ENCODE data around the gene PLSCR3. TPM values are rescaled to one million over a fixed set of nuclear protein-coding genes. Genes with fewer than 3 reads are reported as not detected.

PLSCR3 gene
- total RNA-seq, 2 experiments from 2014 or later, result 66.3 to 70.3 TPM

GRCh38 chr17:7439462-7440112 lies 45.3 kb upstream of the PLSCR3 start, which contains the start of gene FGF11:
Gene FGF11, plus strand, starts transcription at chr17:7439512. Its CDS starts 109 bp downstream, at chr17:7439621.
- intact Hi-C loops (cut with DNase I, micrococcal nuclease), result loop anchor here (1.0 to 10.0 kb wide), 7 partner anchors 15 to 392 kb away; partner anchors contain the start of genes CTDNEP1 (in 1 of the 2), EIF5A (in 1 of the 2), ELP5 (in 1 of the 2) and KCTD11 (in 1 of the 2)
- peaks cover 59% of the 10 kb centered on the region for H3K27me3 Mint-ChIP-seq
- peaks cover 50% of the 10 kb centered on the region for H3K4me1 Mint-ChIP-seq (ENCODE audit: low read depth)
- no peaks in the 10 kb centered on the region for H3K9me3 Mint-ChIP-seq
- peaks cover 4% of the 10 kb centered on the region for H3K36me3 Mint-ChIP-seq (ENCODE audit: low read depth)
- ChIA-PET CTCF (interaction anchor here (1.9 kb wide), 1 partner anchor 84 kb away, joined by 5 read pairs; no protein-coding TSS in a partner anchor), POLR2A (interaction anchor here (1.0 to 9.0 kb wide), 5 partner anchors 14 to 84 kb away, joined by 3 to 156 read pairs (median 8); partner anchors contain the start of genes POLR2A, SLC35G6 and ZBTB4)
- peak within 1 kb of the TSS; percentile 88 for H3K4me3 Mint-ChIP-seq
- Histone ChIP-seq H3K9me3 (ENCODE audit: control insufficient read depth in 1 of 2, insufficient read depth in 1 of 2, low read length in 2 of 2) (peaks cover 0 to 12% of the 10 kb centered on the region in 2 experiments), H3K27me3 (ENCODE audit: control insufficient read depth in 1 of 2, insufficient read depth in 2 of 2, low read length in 2 of 2) (peaks cover 54 to 62% of the 10 kb centered on the region in 2 experiments), H3K4me3 (ENCODE audit: low read length) (peak within 1 kb of the TSS; percentile 39), H3K27ac (ENCODE audit: low read depth in 1 of 2, low read length in 2 of 2) (no peak within 1 kb of the TSS), H3K36me3 (ENCODE audit: insufficient read depth, low read length) (no peaks in the 10 kb centered on the region), H3K4me1 (ENCODE audit: insufficient read depth, low read length) (peaks cover 60% of the 10 kb centered on the region)
- TF ChIP-seq CTCF (IDR thresholded peaks at IDR 0.05), result no peak
- H3K27ac Mint-ChIP-seq, result peak within 1 kb of the TSS; percentile 45
- DNase-seq (peak in 1 of 14 experiments; percentile 27), ATAC-seq (ENCODE audit: poor library complexity) (no peak)

- Mint-ChIP-seq H3K9me3 (no peaks in the 10 kb centered on the region), H3K36me3 (ENCODE audit: low read depth) (peaks cover 4% of the 10 kb centered on the region), H3K4me1 (ENCODE audit: low read depth) (peaks cover 48% of the 10 kb centered on the region), H3K4me3 (peak overlapping the region; percentile 85), H3K27me3 (peaks cover 52% of the 10 kb centered on the region), H3K27ac (peak overlapping the region; percentile 43)
- ATAC-seq (ENCODE audit: poor library complexity) (no peak), DNase-seq (no peak)
- Histone ChIP-seq H3K9me3 (ENCODE audit: control insufficient read depth in 1 of 2, insufficient read depth in 1 of 2, low read length in 2 of 2) (peaks cover 0 to 12% of the 10 kb centered on the region in 2 experiments), H3K4me3 (ENCODE audit: low read length) (peak overlapping the region; percentile 39), H3K27ac (ENCODE audit: low read depth in 1 of 2, low read length in 2 of 2) (no peak overlapping the region), H3K27me3 (ENCODE audit: control insufficient read depth in 1 of 2, insufficient read depth in 2 of 2, low read length in 2 of 2) (peaks cover 46 to 55% of the 10 kb centered on the region in 2 experiments), H3K4me1 (ENCODE audit: insufficient read depth, low read length) (peaks cover 60% of the 10 kb centered on the region), H3K36me3 (ENCODE audit: insufficient read depth, low read length) (no peaks in the 10 kb centered on the region)
- ChIA-PET CTCF (interaction anchor here (1.9 to 4.8 kb wide), 4 partner anchors 40 to 122 kb away, joined by 5 to 61 read pairs (median 36); partner anchors contain the start of genes POLR2A, SENP3 and ZBTB4), POLR2A (interaction anchor here (0.6 to 9.0 kb wide), 6 partner anchors 16 to 248 kb away, joined by 3 to 156 read pairs (median 4); partner anchors contain the start of genes GABARAP, POLR2A, SLC35G6 and TP53)
- no peak for TF ChIP-seq CTCF (IDR thresholded peaks at IDR 0.05)
- intact Hi-C loops (cut with DNase I, micrococcal nuclease), result loop anchor here (1.0 to 10.0 kb wide), 7 partner anchors 15 to 392 kb away; partner anchors contain the start of genes CTDNEP1 (in 1 of the 2), EIF5A (in 1 of the 2), ELP5 (in 1 of the 2) and KCTD11 (in 1 of the 2)
Observed at GRCh38 chr17:7438656-7439460, 44.5 kb upstream of the PLSCR3 start.

All from CD4-positive, alpha-beta T cell (primary cell).